ENCODE results near the gene LHX3. TPM values are rescaled to one million over a fixed set of nuclear protein-coding genes. Genes with fewer than 3 reads are reported as not detected.
"Not testable (repeated sequence)": the region's sequence is repeated elsewhere in the genome, so short reads cannot be mapped to it uniquely, and the experiment has no call there.

LHX3 gene
- total and polyA plus RNA-seq, 2 donors from 2014 or later, result not detected

- Histone ChIP-seq H3K4me1 (ENCODE audit: control insufficient read depth in 2 of 3, insufficient read depth in 2 of 3, low read depth in 1 of 3, low read length in 3 of 3) (no peaks in the 10 kb centered on the region), H3K4me3 (ENCODE audit: low read length in 3 of 3) (no peak overlapping the region), H3K27ac (ENCODE audit: low read depth in 2 of 2, low read length in 2 of 2) (no peak overlapping the region), H3K9ac (ENCODE audit: low read length in 3 of 3) (no peak overlapping the region), H3K27me3 (ENCODE audit: control insufficient read depth, insufficient read depth, low read length) (peaks cover 8% of the 10 kb centered on the region), H3K9me3 (ENCODE audit: control insufficient read depth in 2 of 3, insufficient read depth in 1 of 3, low read length in 3 of 3) (no peaks in the 10 kb centered on the region), H3K36me3 (ENCODE audit: control insufficient read depth in 2 of 3, insufficient read depth in 3 of 3, low read length in 3 of 3) (no peaks in the 10 kb centered on the region)
- TF ChIP-seq, protein P1, sequence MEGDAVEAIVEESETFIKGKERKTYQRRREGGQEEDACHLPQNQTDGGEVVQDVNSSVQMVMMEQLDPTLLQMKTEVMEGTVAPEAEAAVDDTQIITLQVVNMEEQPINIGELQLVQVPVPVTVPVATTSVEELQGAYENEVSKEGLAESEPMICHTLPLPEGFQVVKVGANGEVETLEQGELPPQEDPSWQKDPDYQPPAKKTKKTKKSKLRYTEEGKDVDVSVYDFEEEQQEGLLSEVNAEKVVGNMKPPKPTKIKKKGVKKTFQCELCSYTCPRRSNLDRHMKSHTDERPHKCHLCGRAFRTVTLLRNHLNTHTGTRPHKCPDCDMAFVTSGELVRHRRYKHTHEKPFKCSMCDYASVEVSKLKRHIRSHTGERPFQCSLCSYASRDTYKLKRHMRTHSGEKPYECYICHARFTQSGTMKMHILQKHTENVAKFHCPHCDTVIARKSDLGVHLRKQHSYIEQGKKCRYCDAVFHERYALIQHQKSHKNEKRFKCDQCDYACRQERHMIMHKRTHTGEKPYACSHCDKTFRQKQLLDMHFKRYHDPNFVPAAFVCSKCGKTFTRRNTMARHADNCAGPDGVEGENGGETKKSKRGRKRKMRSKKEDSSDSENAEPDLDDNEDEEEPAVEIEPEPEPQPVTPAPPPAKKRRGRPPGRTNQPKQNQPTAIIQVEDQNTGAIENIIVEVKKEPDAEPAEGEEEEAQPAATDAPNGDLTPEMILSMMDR (IDR thresholded peaks at IDR 0.05; ENCODE audit: borderline replicate concordance, extremely low read depth, insufficient read depth), result no peak
- FAIRE-seq, result no peak
- DNase-seq, result no peak
- intact Hi-C loops (cut with DNase I), result no loop called here
Measured at GRCh38 chr9:136152543-136152866, 52.4 kb downstream of the LHX3 start.

DNA sequence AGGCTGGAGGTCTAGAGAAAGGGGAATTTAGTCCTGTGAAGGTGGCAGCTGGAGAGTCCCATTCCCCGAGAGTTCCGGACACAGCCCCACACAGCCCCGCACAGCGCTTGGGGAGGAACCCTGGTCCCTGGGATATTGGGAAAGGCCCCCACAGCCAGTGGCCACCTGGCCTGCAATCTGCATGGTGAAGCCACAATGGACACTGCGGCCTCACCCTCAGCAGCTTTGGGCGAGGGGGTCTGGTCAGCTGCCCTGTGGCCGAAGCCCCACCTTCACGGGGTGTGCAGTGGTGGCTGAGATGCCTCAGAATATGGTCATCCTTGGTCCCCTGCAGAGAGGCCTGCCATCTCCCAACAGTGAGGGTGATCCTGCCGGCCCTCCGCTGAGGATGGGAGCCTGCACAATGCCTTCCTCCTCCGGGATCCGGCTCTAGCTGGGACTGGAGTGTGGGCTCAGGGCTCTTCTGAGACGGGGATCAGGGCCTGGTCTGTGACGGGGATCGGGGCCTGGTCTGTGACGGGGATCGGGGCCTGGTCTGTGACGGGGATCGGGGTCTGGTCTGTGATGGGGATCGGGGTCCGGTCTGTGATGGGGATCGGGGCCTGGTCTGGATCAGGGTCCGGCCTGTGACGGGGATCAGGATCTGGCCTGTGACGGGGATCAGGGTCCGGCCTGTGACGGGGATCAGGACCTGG, 52.9 kb downstream of the LHX3 start:
- DNase-seq (peak in 1 of 5 donors; percentile 59), FAIRE-seq (no peak)
- intact Hi-C loops (cut with DNase I), result no loop called here
- no peak overlapping the region for H3K9ac ChIP-seq (ENCODE audit: low read length in 3 of 3)
- H3K36me3 ChIP-seq (ENCODE audit: control insufficient read depth in 2 of 3, insufficient read depth in 3 of 3, low read length in 3 of 3), result no peaks in the 10 kb centered on the region
- H3K27ac ChIP-seq (ENCODE audit: low read depth in 2 of 2, low read length in 2 of 2), result no peak overlapping the region
- no peaks in the 10 kb centered on the region for H3K4me1 ChIP-seq (ENCODE audit: control insufficient read depth in 2 of 3, insufficient read depth in 2 of 3, low read depth in 1 of 3, low read length in 3 of 3)
- no peaks in the 10 kb centered on the region for H3K9me3 ChIP-seq (ENCODE audit: control insufficient read depth in 2 of 3, insufficient read depth in 1 of 3, low read length in 3 of 3)
- H3K27me3 ChIP-seq (ENCODE audit: control insufficient read depth, insufficient read depth, low read length), result peaks cover 8% of the 10 kb centered on the region
- TF ChIP-seq, protein P1 (IDR thresholded peaks at IDR 0.05; ENCODE audit: borderline replicate concordance, extremely low read depth, insufficient read depth), result no peak
- no peak overlapping the region for H3K4me3 ChIP-seq (ENCODE audit: low read length in 3 of 3)

DNA sequence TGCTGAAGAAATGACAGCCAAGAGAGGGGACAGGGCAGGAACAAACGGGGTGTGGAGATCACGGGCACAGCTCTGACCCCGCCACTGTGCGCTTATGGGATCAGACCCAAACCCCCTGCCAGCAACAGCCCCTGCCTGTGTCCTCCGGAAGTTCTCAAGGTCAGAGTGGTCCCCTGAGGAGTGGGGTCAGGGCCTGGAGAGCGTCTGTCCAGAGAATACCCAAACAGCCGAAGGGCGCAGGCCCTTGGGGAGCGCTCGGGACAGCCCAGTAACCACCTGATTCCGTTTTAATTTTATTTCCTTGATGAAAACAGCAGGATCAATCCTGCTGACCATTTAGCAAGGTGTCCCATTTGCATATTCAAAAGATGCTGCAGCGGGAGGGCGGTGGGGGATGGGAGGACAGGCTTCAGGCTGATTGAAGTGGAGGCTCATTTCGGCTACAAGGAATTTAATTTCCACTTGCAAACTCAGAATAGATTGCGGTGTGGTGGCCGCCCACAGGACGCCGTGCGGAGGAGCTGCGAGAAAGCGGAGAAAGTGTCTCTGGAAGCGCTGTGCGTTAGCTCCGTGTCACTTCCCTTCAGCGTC, 53.6 kb downstream of the LHX3 start:
- H3K9me3 ChIP-seq (ENCODE audit: control insufficient read depth in 2 of 3, insufficient read depth in 1 of 3, low read length in 3 of 3), result no peaks in the 10 kb centered on the region
- peak in 1 of 5 donors; percentile 53 for DNase-seq
- no peaks in the 10 kb centered on the region for H3K36me3 ChIP-seq (ENCODE audit: control insufficient read depth in 2 of 3, insufficient read depth in 3 of 3, low read length in 3 of 3)
- no peak overlapping the region for H3K4me3 ChIP-seq (ENCODE audit: low read length in 3 of 3)
- H3K27ac ChIP-seq (ENCODE audit: low read depth in 2 of 2, low read length in 2 of 2), result no peak overlapping the region
- peaks cover 8% of the 10 kb centered on the region for H3K27me3 ChIP-seq (ENCODE audit: control insufficient read depth, insufficient read depth, low read length)
- TF ChIP-seq, protein P1 (IDR thresholded peaks at IDR 0.05; ENCODE audit: borderline replicate concordance, extremely low read depth, insufficient read depth), result no peak
- H3K4me1 ChIP-seq (ENCODE audit: control insufficient read depth in 2 of 3, insufficient read depth in 2 of 3, low read depth in 1 of 3, low read length in 3 of 3), result no peaks in the 10 kb centered on the region
- FAIRE-seq, result no peak
- no peak overlapping the region for H3K9ac ChIP-seq (ENCODE audit: low read length in 3 of 3)
- intact Hi-C loops (cut with DNase I), result no loop called here

DNA sequence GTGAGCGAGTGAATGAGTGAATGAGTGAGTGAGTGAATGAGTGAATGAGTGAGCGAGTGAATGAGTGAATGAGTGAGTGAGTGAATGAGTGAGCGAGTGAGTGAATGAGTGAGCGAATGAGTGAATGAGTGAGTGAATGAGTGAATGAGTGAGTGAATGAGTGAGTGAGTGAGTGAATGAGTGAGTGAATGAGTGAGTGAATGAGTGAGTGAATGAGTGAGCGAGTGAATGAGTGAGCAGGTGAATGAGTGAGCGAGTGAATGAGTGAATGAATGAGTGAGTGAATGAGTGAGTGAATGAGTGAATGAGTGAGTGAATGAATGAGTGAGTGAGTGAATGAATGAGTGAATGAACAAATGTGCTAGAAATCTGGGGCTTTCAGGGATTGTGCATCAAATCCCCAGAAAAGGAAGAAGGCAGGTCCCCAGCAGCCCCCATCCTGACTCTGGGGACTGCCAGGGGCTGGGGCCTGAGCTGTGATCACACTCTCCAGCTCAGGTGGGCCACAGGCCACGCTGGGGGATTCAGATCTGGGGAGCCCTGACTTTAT, 54.2 kb downstream of the LHX3 start:
- H3K4me3 ChIP-seq (ENCODE audit: low read length in 3 of 3); H3K4me1 ChIP-seq (ENCODE audit: control insufficient read depth in 2 of 3, insufficient read depth in 2 of 3, low read depth in 1 of 3, low read length in 3 of 3); H3K36me3 ChIP-seq (ENCODE audit: control insufficient read depth in 2 of 3, insufficient read depth in 3 of 3, low read length in 3 of 3); FAIRE-seq; intact Hi-C loops (cut with DNase I); DNase-seq; H3K9ac ChIP-seq (ENCODE audit: low read length in 3 of 3); H3K27me3 ChIP-seq (ENCODE audit: control insufficient read depth, insufficient read depth, low read length); H3K9me3 ChIP-seq (ENCODE audit: control insufficient read depth in 2 of 3, insufficient read depth in 1 of 3, low read length in 3 of 3); H3K27ac ChIP-seq (ENCODE audit: low read depth in 2 of 2, low read length in 2 of 2): not testable (repeated sequence)
